GM18858 (cell line): ENCODE results near the gene OLFML3.
"Not testable (repeated sequence)": the region's sequence is repeated elsewhere in the genome, so short reads cannot be mapped to it uniquely, and the experiment has no call there.

Experiments
- ATAC-seq: cut with Tn5 transposase; IDR thresholded peaks from one replicate; pipeline ENCODE4 v1.9.1; 2021; ENCODE audit not compliant: unreplicated experiment

OLFML3 gene

GRCh38 chr1:113990961-113991360, 11.7 kb downstream of the OLFML3 start:
- ATAC-seq = no peak

GRCh38 chr1:113991467-113991997, 12.3 kb downstream of the OLFML3 start:
- no peak for ATAC-seq

- ATAC-seq = no peak
Measured at GRCh38 chr1:113993072-113993471, 13.8 kb downstream of the OLFML3 start.

GRCh38 chr1:113993766-113994165, 14.5 kb downstream of the OLFML3 start:
- no peak for ATAC-seq

GRCh38 chr1:113995382-113995781, 16.1 kb downstream of the OLFML3 start:
- ATAC-seq = no peak

- ATAC-seq = no peak
Measured at GRCh38 chr1:113998361-113998760, 19.1 kb downstream of the OLFML3 start.

GRCh38 chr1:113999233-113999632, 20.0 kb downstream of the OLFML3 start:
- no peak for ATAC-seq

GRCh38 chr1:113999799-114000198, 20.5 kb downstream of the OLFML3 start:
- ATAC-seq = no peak

GRCh38 chr1:114000406-114000805, 21.1 kb downstream of the OLFML3 start:
- ATAC-seq = no peak

GRCh38 chr1:114002492-114003239, 23.4 kb downstream of the OLFML3 start:
- no peak for ATAC-seq

- no peak for ATAC-seq
Measured at GRCh38 chr1:114003431-114003830, 24.2 kb downstream of the OLFML3 start.

GRCh38 chr1:114006825-114007224, 27.6 kb downstream of the OLFML3 start:
- not testable (repeated sequence) for ATAC-seq

GRCh38 chr1:114008480-114008941, 29.2 kb downstream of the OLFML3 start:
- no peak for ATAC-seq

GRCh38 chr1:114008993-114009392, 29.7 kb downstream of the OLFML3 start:
- no peak for ATAC-seq

- no peak for ATAC-seq
Measured at GRCh38 chr1:114009393-114009792, 30.1 kb downstream of the OLFML3 start.

GRCh38 chr1:114010433-114011184, 31.3 kb downstream of the OLFML3 start:
- no peak for ATAC-seq

- ATAC-seq = no peak
Measured at GRCh38 chr1:114011796-114012195, 32.5 kb downstream of the OLFML3 start.

- no peak for ATAC-seq
Measured at GRCh38 chr1:114015075-114015474, 35.8 kb downstream of the OLFML3 start.

GRCh38 chr1:114019724-114020123, 40.5 kb downstream of the OLFML3 start:
- not testable (repeated sequence) for ATAC-seq

GRCh38 chr1:114021665-114022099, 42.4 kb downstream of the OLFML3 start:
- ATAC-seq = no peak

- no peak for ATAC-seq
Measured at GRCh38 chr1:114022877-114023276, 43.6 kb downstream of the OLFML3 start.

GRCh38 chr1:114023377-114023776, 44.1 kb downstream of the OLFML3 start:
- ATAC-seq = no peak
